NT2/D1 (cell line): ENCODE results near the gene PLD1.

Source experiments
- YY1 ChIP-seq: IDR thresholded peaks from 2 replicates; pipeline ENCODE4 v1.6.1; 2011; ENCODE audit not compliant: insufficient read length, insufficient read depth
- ZNF274 ChIP-seq: IDR thresholded peaks from 2 replicates; pipeline ENCODE4 v1.6.1; 2011; ENCODE audit warnings: mild to moderate bottlenecking, low read depth, low read length

DNA sequence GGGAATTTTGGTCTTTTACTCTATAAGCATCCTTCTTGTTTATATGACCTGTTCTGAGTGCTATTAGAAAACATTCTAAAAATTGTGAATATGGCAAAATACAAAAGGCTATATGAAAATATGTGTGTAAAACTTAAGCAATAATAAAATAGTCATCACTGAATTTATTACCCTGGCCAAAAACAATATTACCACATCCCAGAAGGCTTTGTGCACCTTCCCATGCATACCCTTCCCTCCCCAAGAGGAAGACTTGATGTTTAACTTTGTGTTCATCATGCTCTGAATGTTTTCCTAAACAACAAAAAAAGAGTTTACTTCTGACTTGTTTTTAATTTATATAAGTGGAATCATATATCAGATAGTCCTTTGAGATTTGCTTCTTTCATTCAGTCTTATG, 195.0 kb downstream of the PLD1 start:
- TF ChIP-seq ZNF274 = no peak
- no peak for TF ChIP-seq YY1
